Measurements from ENCODE around the gene SLC22A17.

Gene SLC22A17

DNA sequence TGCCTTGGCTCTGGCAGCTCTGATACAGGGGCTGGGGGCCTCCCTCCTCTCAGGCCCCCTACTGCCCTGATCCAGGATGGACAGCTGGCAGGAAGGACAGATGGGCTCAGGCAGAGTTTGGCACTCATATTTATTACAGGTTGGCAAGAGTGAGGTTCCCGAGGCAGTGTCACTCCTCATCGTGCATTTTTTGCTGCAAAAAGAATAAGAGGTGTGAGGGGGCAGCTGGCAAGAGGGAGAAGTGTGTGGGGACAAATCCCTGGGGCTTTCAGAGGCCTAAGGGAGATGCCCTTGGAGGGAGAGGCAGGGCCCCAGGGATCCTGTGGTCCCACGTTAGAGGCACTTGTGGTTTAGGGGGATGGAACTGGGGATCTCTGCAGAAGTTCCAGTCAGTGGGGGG lies 29.2 kb upstream of the SLC22A17 start:
- Histone ChIP-seq H2BK120ac (ENCODE audit: low read depth, low read length) (no peak overlapping the region), H3K14ac (ENCODE audit: low read length in 2 of 2) (no peak overlapping the region), H2BK5ac (ENCODE audit: low read depth, low read length, poor library complexity, severe bottlenecking) (no peak overlapping the region), H2AK5ac (ENCODE audit: low read length, severe bottlenecking) (no peak overlapping the region), H3K4ac (ENCODE audit: low read depth in 1 of 2, low read length in 2 of 2) (no peak overlapping the region), H3K36me3 (ENCODE audit: control insufficient read depth in 1 of 2, insufficient read depth in 2 of 2, low read depth in 1 of 2, low read length in 2 of 2) (no peaks in the 10 kb centered on the region), H2AFZ (ENCODE audit: low read depth, low read length) (no peak overlapping the region), H4K91ac (ENCODE audit: low read length) (no peak overlapping the region), H3K9me3 (ENCODE audit: control insufficient read depth, low read length) (no peaks in the 10 kb centered on the region), H3K27me3 (ENCODE audit: control insufficient read depth in 1 of 2, insufficient read depth in 1 of 2, low read length in 2 of 2) (peaks cover 65 to 88% of the 10 kb centered on the region in 2 experiments), H3K4me1 (ENCODE audit: control insufficient read depth, insufficient read depth, low read depth, low read length) (no peaks in the 10 kb centered on the region), H3K23ac (ENCODE audit: low read length in 2 of 2) (no peak overlapping the region), H3K4me3 (ENCODE audit: insufficient read depth in 1 of 2, low read depth in 1 of 2, low read length in 2 of 2) (peak overlapping the region in 1 of 2 experiments; percentile 7), H2BK12ac (ENCODE audit: low read length in 2 of 2) (no peak overlapping the region), H4K8ac (ENCODE audit: low read length) (no peak overlapping the region), H3K4me2 (ENCODE audit: low read length, poor library complexity, severe bottlenecking) (no peak overlapping the region), H3K79me1 (replicated peaks; ENCODE audit: low read length, poor library complexity, severe bottlenecking) (no peaks in the 10 kb centered on the region), H3K18ac (ENCODE audit: low read depth in 1 of 2, low read length in 2 of 2) (no peak overlapping the region), H3K9ac (ENCODE audit: low read length) (no peak overlapping the region), H3K27ac (ENCODE audit: low read length, poor library complexity, severe bottlenecking) (no peak overlapping the region), H2BK15ac (ENCODE audit: low read depth, poor library complexity, severe bottlenecking) (no peak overlapping the region)
- 79% methylated on average over 3 of the region's 3 CpGs for WGBS
- no peak for DNase-seq

DNA sequence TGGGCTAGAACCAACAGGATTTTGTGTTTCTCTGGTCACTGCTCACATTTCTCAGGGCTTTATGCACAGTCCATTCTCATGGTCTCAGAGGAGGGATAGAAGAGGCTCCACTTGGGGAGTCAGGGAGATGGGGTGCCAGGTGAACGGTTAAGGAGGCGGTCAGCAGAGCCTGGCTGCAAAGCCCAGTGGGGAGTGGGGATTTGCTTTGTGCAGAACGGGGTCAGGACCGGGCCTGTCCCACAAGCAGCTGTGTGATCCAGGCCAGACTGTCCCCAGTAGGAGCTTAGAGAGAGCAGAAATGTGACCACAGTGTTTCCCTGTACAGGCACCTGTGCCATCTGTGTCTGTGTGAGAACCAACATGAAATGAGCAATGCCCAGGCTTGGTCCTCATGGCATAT lies 28.3 kb upstream of the SLC22A17 start:
- H3K4me1 ChIP-seq (ENCODE audit: control insufficient read depth, insufficient read depth, low read depth, low read length) = no peaks in the 10 kb centered on the region
- H3K14ac ChIP-seq (ENCODE audit: low read length in 2 of 2) = no peak overlapping the region
- peaks cover 65 to 87% of the 10 kb centered on the region in 2 experiments for H3K27me3 ChIP-seq (ENCODE audit: control insufficient read depth in 1 of 2, insufficient read depth in 1 of 2, low read length in 2 of 2)
- H2BK15ac ChIP-seq (ENCODE audit: low read depth, poor library complexity, severe bottlenecking) = no peak overlapping the region
- no peak overlapping the region for H2BK5ac ChIP-seq (ENCODE audit: low read depth, low read length, poor library complexity, severe bottlenecking)
- H4K8ac ChIP-seq (ENCODE audit: low read length) = no peak overlapping the region
- no peak for DNase-seq
- no peak overlapping the region for H2BK12ac ChIP-seq (ENCODE audit: low read length in 2 of 2)
- H2AK5ac ChIP-seq (ENCODE audit: low read length, severe bottlenecking) = no peak overlapping the region
- 83% methylated on average over 4 of the region's 4 CpGs for WGBS
- no peak overlapping the region for H3K27ac ChIP-seq (ENCODE audit: low read length, poor library complexity, severe bottlenecking)
- no peak overlapping the region for H3K9ac ChIP-seq (ENCODE audit: low read length)
- H3K4me2 ChIP-seq (ENCODE audit: low read length, poor library complexity, severe bottlenecking) = no peak overlapping the region
- H3K9me3 ChIP-seq (ENCODE audit: control insufficient read depth, low read length) = no peaks in the 10 kb centered on the region
- no peak overlapping the region for H2BK120ac ChIP-seq (ENCODE audit: low read depth, low read length)
- H2AFZ ChIP-seq (ENCODE audit: low read depth, low read length) = no peak overlapping the region
- no peak overlapping the region for H4K91ac ChIP-seq (ENCODE audit: low read length)
- no peaks in the 10 kb centered on the region for H3K36me3 ChIP-seq (ENCODE audit: control insufficient read depth in 1 of 2, insufficient read depth in 2 of 2, low read depth in 1 of 2, low read length in 2 of 2)
- H3K79me1 ChIP-seq (replicated peaks; ENCODE audit: low read length, poor library complexity, severe bottlenecking) = no peaks in the 10 kb centered on the region
- no peak overlapping the region for H3K23ac ChIP-seq (ENCODE audit: low read length in 2 of 2)
- H3K4ac ChIP-seq (ENCODE audit: low read depth in 1 of 2, low read length in 2 of 2) = no peak overlapping the region
- H3K4me3 ChIP-seq (ENCODE audit: insufficient read depth in 1 of 2, low read depth in 1 of 2, low read length in 2 of 2) = no peak overlapping the region
- H3K18ac ChIP-seq (ENCODE audit: low read depth in 1 of 2, low read length in 2 of 2) = no peak overlapping the region

DNA sequence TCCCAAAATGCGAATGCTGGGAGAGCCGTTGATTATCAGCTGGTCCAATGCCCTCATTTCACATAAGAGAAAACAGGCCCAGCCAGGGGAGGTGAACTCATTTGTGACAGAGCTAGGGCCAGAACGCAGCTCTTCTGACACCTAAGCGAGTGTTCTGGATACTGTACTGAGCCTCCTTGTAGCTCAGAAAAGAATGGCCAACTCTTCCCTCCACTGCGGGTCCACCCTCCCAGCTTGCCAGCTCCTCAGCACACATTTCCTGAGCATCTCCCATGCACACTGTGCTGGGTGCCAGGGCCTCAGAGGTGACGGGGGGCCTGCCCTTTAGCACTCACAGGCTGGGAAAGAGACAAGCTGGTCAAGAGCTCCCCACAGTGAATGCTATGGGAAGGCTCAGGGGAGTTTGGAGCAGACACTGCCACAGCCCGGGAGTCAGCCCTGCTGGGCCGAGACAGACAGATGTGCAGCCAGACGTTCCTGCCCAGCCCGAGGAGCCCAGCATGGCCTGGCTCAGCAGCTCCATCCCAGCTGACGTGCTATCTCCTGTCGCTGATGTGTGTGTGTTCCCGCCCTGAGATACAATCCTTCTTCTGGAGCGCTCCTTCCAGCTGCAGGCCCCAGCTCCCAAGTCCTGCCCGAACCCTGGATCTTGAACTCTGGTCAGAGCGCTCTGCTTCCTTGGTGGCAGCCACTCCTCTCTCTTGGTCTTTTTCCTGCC lies 27.7 kb upstream of the SLC22A17 start:
- no peak overlapping the region for H3K14ac ChIP-seq (ENCODE audit: low read length in 2 of 2)
- no peak overlapping the region for H3K4me2 ChIP-seq (ENCODE audit: low read length, poor library complexity, severe bottlenecking)
- no peak overlapping the region for H2BK5ac ChIP-seq (ENCODE audit: low read depth, low read length, poor library complexity, severe bottlenecking)

DNA sequence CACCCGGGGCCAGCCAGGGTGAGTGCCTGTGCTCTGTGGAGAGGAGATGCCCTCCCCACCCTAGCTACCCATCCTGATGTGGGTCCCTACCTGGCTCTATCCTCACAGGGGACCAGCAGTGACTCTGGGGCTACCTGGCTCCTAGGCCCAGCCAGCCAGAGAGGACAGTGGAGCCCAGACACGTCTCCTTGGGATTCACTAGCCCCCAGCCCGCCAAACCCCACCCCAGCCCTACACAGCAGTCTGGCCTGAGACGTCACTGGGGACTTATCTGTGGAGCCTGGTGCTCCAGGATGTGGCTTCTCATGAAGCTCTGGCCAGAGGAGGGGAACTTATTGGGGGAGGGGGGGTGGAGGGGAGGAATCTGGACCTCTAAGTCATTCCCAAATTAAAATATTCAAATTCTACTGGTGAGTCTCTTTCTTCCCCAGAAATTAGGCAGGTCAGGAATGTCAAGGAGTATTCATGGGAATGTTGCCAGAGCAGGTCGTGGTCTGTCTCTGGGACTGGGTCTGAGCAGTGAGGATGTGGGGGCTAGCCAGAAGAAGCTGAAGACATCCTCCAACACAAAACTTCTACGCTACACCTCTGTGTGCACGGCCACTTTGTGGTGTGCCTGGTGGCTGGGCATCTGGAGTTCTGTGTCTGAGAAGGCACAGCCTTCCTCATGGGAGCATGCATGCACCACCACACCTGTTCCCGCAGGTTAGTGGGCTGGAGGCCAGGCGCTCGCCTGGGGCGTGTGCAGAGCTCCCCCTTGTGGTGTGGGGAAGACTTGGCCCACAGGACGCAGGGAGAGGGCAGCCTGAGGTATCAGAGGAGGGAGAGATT lies 26.9 kb upstream of the SLC22A17 start:
- no peaks in the 10 kb centered on the region for H3K79me1 ChIP-seq (replicated peaks; ENCODE audit: low read length, poor library complexity, severe bottlenecking)
- H3K27me3 ChIP-seq (ENCODE audit: control insufficient read depth in 1 of 2, insufficient read depth in 1 of 2, low read length in 2 of 2) = peaks cover 57 to 75% of the 10 kb centered on the region in 2 experiments
- no peak overlapping the region for H3K23ac ChIP-seq (ENCODE audit: low read length in 2 of 2)
- peak; percentile 41 for DNase-seq
- H3K9ac ChIP-seq (ENCODE audit: low read length) = no peak overlapping the region
- no peak overlapping the region for H4K8ac ChIP-seq (ENCODE audit: low read length)
- H3K4me2 ChIP-seq (ENCODE audit: low read length, poor library complexity, severe bottlenecking) = no peak overlapping the region
- no peaks in the 10 kb centered on the region for H3K4me1 ChIP-seq (ENCODE audit: control insufficient read depth, insufficient read depth, low read depth, low read length)
- H2BK12ac ChIP-seq (ENCODE audit: low read length in 2 of 2) = no peak overlapping the region
- H3K27ac ChIP-seq (ENCODE audit: low read length, poor library complexity, severe bottlenecking) = no peak overlapping the region
- H2AK5ac ChIP-seq (ENCODE audit: low read length, severe bottlenecking) = no peak overlapping the region
- 35% methylated on average over 10 of the region's 12 CpGs for WGBS
- no peak overlapping the region for H3K4me3 ChIP-seq (ENCODE audit: insufficient read depth in 1 of 2, low read depth in 1 of 2, low read length in 2 of 2)
- H2BK15ac ChIP-seq (ENCODE audit: low read depth, poor library complexity, severe bottlenecking) = no peak overlapping the region
- no peaks in the 10 kb centered on the region for H3K9me3 ChIP-seq (ENCODE audit: control insufficient read depth, low read length)
- no peak overlapping the region for H3K18ac ChIP-seq (ENCODE audit: low read depth in 1 of 2, low read length in 2 of 2)
- H3K36me3 ChIP-seq (ENCODE audit: control insufficient read depth in 1 of 2, insufficient read depth in 2 of 2, low read depth in 1 of 2, low read length in 2 of 2) = no peaks in the 10 kb centered on the region
- no peak overlapping the region for H4K91ac ChIP-seq (ENCODE audit: low read length)
- H2BK120ac ChIP-seq (ENCODE audit: low read depth, low read length) = no peak overlapping the region
- no peak overlapping the region for H2AFZ ChIP-seq (ENCODE audit: low read depth, low read length)
- no peak overlapping the region for H3K14ac ChIP-seq (ENCODE audit: low read length in 2 of 2)
- no peak overlapping the region for H3K4ac ChIP-seq (ENCODE audit: low read depth in 1 of 2, low read length in 2 of 2)
- H2BK5ac ChIP-seq (ENCODE audit: low read depth, low read length, poor library complexity, severe bottlenecking) = no peak overlapping the region

More for the DNA sequence above, 27.7 kb upstream of the SLC22A17 start:
- Histone ChIP-seq H2BK15ac (ENCODE audit: low read depth, poor library complexity, severe bottlenecking) (no peak overlapping the region), H4K8ac (ENCODE audit: low read length) (no peak overlapping the region), H3K18ac (ENCODE audit: low read depth in 1 of 2, low read length in 2 of 2) (no peak overlapping the region), H3K9ac (ENCODE audit: low read length) (no peak overlapping the region), H3K4me3 (ENCODE audit: insufficient read depth in 1 of 2, low read depth in 1 of 2, low read length in 2 of 2) (no peak overlapping the region), H3K36me3 (ENCODE audit: control insufficient read depth in 1 of 2, insufficient read depth in 2 of 2, low read depth in 1 of 2, low read length in 2 of 2) (no peaks in the 10 kb centered on the region), H3K9me3 (ENCODE audit: control insufficient read depth, low read length) (no peaks in the 10 kb centered on the region), H3K23ac (ENCODE audit: low read length in 2 of 2) (no peak overlapping the region), H2AK5ac (ENCODE audit: low read length, severe bottlenecking) (no peak overlapping the region), H4K91ac (ENCODE audit: low read length) (no peak overlapping the region), H3K27me3 (ENCODE audit: control insufficient read depth in 1 of 2, insufficient read depth in 1 of 2, low read length in 2 of 2) (peaks cover 59 to 81% of the 10 kb centered on the region in 2 experiments), H3K4ac (ENCODE audit: low read depth in 1 of 2, low read length in 2 of 2) (no peak overlapping the region), H3K4me1 (ENCODE audit: control insufficient read depth, insufficient read depth, low read depth, low read length) (no peaks in the 10 kb centered on the region), H2BK120ac (ENCODE audit: low read depth, low read length) (no peak overlapping the region), H3K79me1 (replicated peaks; ENCODE audit: low read length, poor library complexity, severe bottlenecking) (no peaks in the 10 kb centered on the region), H2AFZ (ENCODE audit: low read depth, low read length) (no peak overlapping the region), H3K27ac (ENCODE audit: low read length, poor library complexity, severe bottlenecking) (no peak overlapping the region), H2BK12ac (ENCODE audit: low read length in 2 of 2) (no peak overlapping the region)
- DNase-seq = no peak
- WGBS = 66% methylated on average over 16 of the region's 16 CpGs

All from mesenchymal stem cell (in vitro differentiated cells and primary cell).